OCI-M2 (cell line): ENCODE results near the gene APOA1.

Source experiments
- DNase-seq: peaks from one replicate; lab custom pipeline; 2025; ENCODE audit not compliant: unreplicated experiment; lab: John Stamatoyannopoulos, UW

APOA1 gene

GRCh38 chr11:116791813-116792143, 45.6 kb downstream of the APOA1 start, which contains the start of gene APOA5:
TSS of gene APOA5 (minus strand) at chr11:116791879. CDS start at chr11:116791860, 19 bp downstream.
- no peak for DNase-seq

- DNase-seq = no peak
These were observed 46.2 kb downstream of the APOA1 start for GRCh38 chr11:116791002-116791812.

- no peak for DNase-seq
These were observed 47.0 kb downstream of the APOA1 start for GRCh38 chr11:116790167-116791001.

GRCh38 chr11:116788975-116789374, 48.4 kb downstream of the APOA1 start:
- no peak for DNase-seq

- DNase-seq = no peak
These were observed 48.9 kb downstream of the APOA1 start for GRCh38 chr11:116788534-116788933.

GRCh38 chr11:116787786-116788486, 49.5 kb downstream of the APOA1 start, which contains the start of gene ZPR1:
TSS of gene ZPR1 (minus strand) at chr11:116788023. CDS start at chr11:116787990, 33 bp downstream.
- peak; percentile 37 for DNase-seq

GRCh38 chr11:116787436-116787785, 50.0 kb downstream of the APOA1 start:
- no peak for DNase-seq

GRCh38 chr11:116786966-116787365, 50.5 kb downstream of the APOA1 start:
- no peak for DNase-seq

GRCh38 chr11:116786326-116786725, 51.1 kb downstream of the APOA1 start:
- DNase-seq = no peak
